ENCODE measurements around the gene UBL5.

- TF ChIP-seq SIN3A (IDR thresholded peaks at IDR 0.05; ENCODE audit: low read depth, low read length) (no peak), CREM (IDR thresholded peaks at IDR 0.05; ENCODE audit: low read depth) (no peak), POLR2A (IDR thresholded peaks at IDR 0.05; ENCODE audit: low read depth, low read length) (no peak), BRCA1 (IDR thresholded peaks at IDR 0.05; ENCODE audit: low read depth, low read length) (no peak), RELA (IDR thresholded peaks at IDR 0.05; ENCODE audit: borderline replicate concordance, partially characterized antibody) (no peak), NFYA (IDR thresholded peaks at IDR 0.05; ENCODE audit: borderline replicate concordance, low read depth, low read length) (no peak)
- TF ChIP-seq, protein P1, sequence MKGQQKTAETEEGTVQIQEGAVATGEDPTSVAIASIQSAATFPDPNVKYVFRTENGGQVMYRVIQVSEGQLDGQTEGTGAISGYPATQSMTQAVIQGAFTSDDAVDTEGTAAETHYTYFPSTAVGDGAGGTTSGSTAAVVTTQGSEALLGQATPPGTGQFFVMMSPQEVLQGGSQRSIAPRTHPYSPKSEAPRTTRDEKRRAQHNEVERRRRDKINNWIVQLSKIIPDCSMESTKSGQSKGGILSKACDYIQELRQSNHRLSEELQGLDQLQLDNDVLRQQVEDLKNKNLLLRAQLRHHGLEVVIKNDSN (IDR thresholded peaks at IDR 0.05; ENCODE audit: borderline replicate concordance, extremely low read length, insufficient read depth, low read depth, low read length): no peak
- TF ChIP-seq, protein P2, sequence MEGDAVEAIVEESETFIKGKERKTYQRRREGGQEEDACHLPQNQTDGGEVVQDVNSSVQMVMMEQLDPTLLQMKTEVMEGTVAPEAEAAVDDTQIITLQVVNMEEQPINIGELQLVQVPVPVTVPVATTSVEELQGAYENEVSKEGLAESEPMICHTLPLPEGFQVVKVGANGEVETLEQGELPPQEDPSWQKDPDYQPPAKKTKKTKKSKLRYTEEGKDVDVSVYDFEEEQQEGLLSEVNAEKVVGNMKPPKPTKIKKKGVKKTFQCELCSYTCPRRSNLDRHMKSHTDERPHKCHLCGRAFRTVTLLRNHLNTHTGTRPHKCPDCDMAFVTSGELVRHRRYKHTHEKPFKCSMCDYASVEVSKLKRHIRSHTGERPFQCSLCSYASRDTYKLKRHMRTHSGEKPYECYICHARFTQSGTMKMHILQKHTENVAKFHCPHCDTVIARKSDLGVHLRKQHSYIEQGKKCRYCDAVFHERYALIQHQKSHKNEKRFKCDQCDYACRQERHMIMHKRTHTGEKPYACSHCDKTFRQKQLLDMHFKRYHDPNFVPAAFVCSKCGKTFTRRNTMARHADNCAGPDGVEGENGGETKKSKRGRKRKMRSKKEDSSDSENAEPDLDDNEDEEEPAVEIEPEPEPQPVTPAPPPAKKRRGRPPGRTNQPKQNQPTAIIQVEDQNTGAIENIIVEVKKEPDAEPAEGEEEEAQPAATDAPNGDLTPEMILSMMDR (IDR thresholded peaks at IDR 0.05 in 2 of 3, conservative IDR thresholded peaks at IDR 0.05 in 1 of 3; ENCODE audit: control insufficient read depth in 2 of 3, extremely low read depth in 1 of 3, insufficient read depth in 1 of 3, low read depth in 3 of 3, low read length in 3 of 3): no peak
Observed at GRCh38 chr19:9875796-9876195, 48.1 kb downstream of the UBL5 start.

All from GM12878 (cell line).